ENCODE data around the gene SLC25A24.
A peak's percentile ranks its signal among the peaks of the same experiment; 100 is the strongest.

DNA sequence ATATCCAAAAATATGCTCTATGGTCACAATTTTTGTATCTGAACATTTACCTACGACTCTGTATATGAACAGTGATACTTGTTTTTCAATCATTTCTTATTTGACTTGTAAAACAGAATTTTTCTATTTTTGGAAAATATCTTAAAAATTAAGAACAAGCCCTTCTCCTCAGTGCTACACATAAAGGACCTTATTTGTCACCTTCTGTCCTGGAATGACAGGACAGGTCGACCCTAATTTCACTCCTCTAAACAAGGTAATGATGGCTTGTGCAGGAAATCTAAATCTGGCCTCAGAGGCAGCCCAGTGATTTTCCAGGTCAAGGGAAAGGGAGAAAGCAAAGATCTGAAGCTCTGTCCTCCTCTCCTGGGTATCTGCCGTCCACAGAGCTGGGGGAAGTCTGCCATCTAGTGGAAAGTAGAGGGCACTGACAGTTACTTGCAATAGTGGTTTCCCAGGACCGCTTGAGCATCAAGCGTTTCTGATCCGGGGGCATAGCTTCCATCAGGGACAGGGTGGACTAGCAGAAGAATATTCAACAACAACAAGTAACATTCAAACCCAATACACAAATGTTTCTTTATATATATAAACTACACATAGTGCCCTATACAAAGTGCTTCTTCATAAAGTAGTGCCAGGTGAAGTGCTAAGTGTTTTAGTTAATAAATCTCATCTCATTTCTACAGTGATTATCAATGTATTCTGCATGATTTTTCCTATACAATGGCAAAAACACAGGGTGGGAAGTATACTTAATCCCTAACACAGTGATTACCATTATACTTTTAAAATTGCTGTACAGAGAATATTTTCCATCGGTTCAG, 74.6 kb downstream of the SLC25A24 start:
- TF ChIP-seq, protein P1, sequence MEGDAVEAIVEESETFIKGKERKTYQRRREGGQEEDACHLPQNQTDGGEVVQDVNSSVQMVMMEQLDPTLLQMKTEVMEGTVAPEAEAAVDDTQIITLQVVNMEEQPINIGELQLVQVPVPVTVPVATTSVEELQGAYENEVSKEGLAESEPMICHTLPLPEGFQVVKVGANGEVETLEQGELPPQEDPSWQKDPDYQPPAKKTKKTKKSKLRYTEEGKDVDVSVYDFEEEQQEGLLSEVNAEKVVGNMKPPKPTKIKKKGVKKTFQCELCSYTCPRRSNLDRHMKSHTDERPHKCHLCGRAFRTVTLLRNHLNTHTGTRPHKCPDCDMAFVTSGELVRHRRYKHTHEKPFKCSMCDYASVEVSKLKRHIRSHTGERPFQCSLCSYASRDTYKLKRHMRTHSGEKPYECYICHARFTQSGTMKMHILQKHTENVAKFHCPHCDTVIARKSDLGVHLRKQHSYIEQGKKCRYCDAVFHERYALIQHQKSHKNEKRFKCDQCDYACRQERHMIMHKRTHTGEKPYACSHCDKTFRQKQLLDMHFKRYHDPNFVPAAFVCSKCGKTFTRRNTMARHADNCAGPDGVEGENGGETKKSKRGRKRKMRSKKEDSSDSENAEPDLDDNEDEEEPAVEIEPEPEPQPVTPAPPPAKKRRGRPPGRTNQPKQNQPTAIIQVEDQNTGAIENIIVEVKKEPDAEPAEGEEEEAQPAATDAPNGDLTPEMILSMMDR (IDR thresholded peaks at IDR 0.05) = peak; percentile 72 to 90 (median 84)
- no peak for TF ChIP-seq POLR2A (IDR thresholded peaks at IDR 0.05)

Measured in uterus (tissue), 2 donors.